Right lobe of liver (tissue), 4 donors: ENCODE results near the gene CD300E.

Experiments used
- CTCF ChIP-seq, 4 donors: fragments of 200-600 bp in 3 of 4; fragments of 450-650 bp in 1 of 4; IDR thresholded peaks; one replicate each; pipeline versions ENCODE4 v1.5.1 to v1.8.0; 2016 to 2022; ENCODE audit warnings: antibody characterized with exemption in 4 of 4, mild to moderate bottlenecking in 2 of 4
- POLR2A ChIP-seq: fragments of 450-650 bp; IDR thresholded peaks from one replicate; pipeline ENCODE4 v1.6.1; 2017; ENCODE audit warnings: antibody characterized with exemption, mild to moderate bottlenecking
- donor health status: DM: no; HTN: no; CAD: no.
- donor health status: DM: no; HTN: no; CAD: no.
- donor health status: DM: no; HTN: yes; CAD: no.

- no peak for TF ChIP-seq CTCF (IDR thresholded peaks at IDR 0.05)
- TF ChIP-seq POLR2A: no peak
These were observed 56.1 kb downstream of the CD300E start, which contains the start of gene CD300H for GRCh38 chr17:74567397-74567796.
